NCI-H82 (cell line): ENCODE data around the gene TIPIN.
"Not testable (repeated sequence)": the region's sequence is repeated elsewhere in the genome, so short reads cannot be mapped to it uniquely, and the experiment has no call there.

Experiments
- DNase-seq: peaks from one replicate; lab custom pipeline; 2025; lab: John Stamatoyannopoulos, UW

The TIPIN gene

GRCh38 chr15:66356359-66357236 is at the start of gene TIPIN:
Gene TIPIN, minus strand, starts transcription at chr15:66356685. Its CDS starts 3,738 bp downstream, at chr15:66352947.
- DNase-seq = peak; percentile 98

- DNase-seq = no peak
Observed at GRCh38 chr15:66405615-66406014, 49.1 kb upstream of the TIPIN start.

- no peak for DNase-seq
Observed at GRCh38 chr15:66405007-66405406, 48.5 kb upstream of the TIPIN start.

- no peak for DNase-seq
Observed at GRCh38 chr15:66404532-66404931, 48.0 kb upstream of the TIPIN start.

- no peak for DNase-seq
Observed at GRCh38 chr15:66404122-66404521, 47.6 kb upstream of the TIPIN start.

GRCh38 chr15:66403323-66403722 is 46.8 kb upstream of the TIPIN start:
- no peak for DNase-seq

- DNase-seq = no peak
Observed at GRCh38 chr15:66402761-66403284, 46.3 kb upstream of the TIPIN start.

- DNase-seq = no peak
Observed at GRCh38 chr15:66401130-66402021, 44.9 kb upstream of the TIPIN start.

- no peak for DNase-seq
Observed at GRCh38 chr15:66400351-66400774, 43.9 kb upstream of the TIPIN start.

- DNase-seq = no peak
Observed at GRCh38 chr15:66399276-66399675, 42.8 kb upstream of the TIPIN start.

GRCh38 chr15:66394915-66395314 is 38.4 kb upstream of the TIPIN start:
- no peak for DNase-seq

- DNase-seq = no peak
Observed at GRCh38 chr15:66394472-66394871, 38.0 kb upstream of the TIPIN start.

- not testable (repeated sequence) for DNase-seq
Observed at GRCh38 chr15:66393037-66393436, 36.6 kb upstream of the TIPIN start.

GRCh38 chr15:66390678-66391077 is 34.2 kb upstream of the TIPIN start:
- DNase-seq = no peak

GRCh38 chr15:66389859-66390381 is 33.4 kb upstream of the TIPIN start:
- no peak for DNase-seq

GRCh38 chr15:66389098-66389858 is 32.8 kb upstream of the TIPIN start:
- no peak for DNase-seq

GRCh38 chr15:66388576-66388975 is 32.1 kb upstream of the TIPIN start:
- no peak for DNase-seq

GRCh38 chr15:66388043-66388363 is 31.5 kb upstream of the TIPIN start:
- no peak for DNase-seq

GRCh38 chr15:66387163-66388042 is 30.9 kb upstream of the TIPIN start:
- peak; percentile 66 for DNase-seq
